ENCODE measurements around the gene CYFIP2.

DNA sequence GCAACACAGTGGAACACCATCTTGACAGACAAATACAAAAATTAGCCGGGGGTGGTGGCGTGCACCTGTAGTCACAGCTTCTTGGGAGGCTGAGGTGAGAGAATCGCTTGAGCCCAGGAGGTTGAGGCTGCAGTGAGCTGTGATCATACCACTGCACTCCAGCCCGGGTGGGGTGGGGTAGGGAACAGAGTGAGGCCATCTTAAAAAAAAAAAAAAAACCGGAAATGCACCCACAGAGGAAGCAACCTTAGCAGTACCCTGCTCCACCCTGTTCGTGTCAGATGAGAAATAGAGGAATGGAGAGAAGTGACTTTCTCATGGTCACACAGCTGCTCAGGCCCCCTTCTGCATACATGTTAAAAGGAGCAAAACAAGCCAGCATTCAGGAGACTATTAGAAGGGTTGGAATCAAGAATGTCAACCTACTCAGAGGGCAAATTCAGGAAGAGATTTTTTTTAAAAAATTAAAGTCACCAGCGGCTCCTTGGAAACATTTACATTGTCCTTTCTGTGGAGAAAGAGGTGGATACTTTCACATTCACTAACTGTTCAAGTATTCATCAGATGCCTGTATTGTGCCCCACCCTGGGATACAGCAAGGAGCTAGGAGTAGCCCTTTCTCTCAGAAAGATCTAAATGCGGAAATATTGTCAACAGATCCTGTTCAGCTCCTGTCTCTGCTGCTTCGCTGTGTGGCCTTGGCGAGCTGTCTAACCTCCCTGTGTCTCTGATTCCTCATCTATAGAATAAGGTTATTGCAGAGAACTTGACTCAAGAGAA lies 41.0 kb downstream of the CYFIP2 start:
- TF ChIP-seq, protein P1, sequence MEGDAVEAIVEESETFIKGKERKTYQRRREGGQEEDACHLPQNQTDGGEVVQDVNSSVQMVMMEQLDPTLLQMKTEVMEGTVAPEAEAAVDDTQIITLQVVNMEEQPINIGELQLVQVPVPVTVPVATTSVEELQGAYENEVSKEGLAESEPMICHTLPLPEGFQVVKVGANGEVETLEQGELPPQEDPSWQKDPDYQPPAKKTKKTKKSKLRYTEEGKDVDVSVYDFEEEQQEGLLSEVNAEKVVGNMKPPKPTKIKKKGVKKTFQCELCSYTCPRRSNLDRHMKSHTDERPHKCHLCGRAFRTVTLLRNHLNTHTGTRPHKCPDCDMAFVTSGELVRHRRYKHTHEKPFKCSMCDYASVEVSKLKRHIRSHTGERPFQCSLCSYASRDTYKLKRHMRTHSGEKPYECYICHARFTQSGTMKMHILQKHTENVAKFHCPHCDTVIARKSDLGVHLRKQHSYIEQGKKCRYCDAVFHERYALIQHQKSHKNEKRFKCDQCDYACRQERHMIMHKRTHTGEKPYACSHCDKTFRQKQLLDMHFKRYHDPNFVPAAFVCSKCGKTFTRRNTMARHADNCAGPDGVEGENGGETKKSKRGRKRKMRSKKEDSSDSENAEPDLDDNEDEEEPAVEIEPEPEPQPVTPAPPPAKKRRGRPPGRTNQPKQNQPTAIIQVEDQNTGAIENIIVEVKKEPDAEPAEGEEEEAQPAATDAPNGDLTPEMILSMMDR (IDR thresholded peaks at IDR 0.05): no peak
- no peak for TF ChIP-seq POLR2A (IDR thresholded peaks at IDR 0.05)
- TF ChIP-seq POLR2AphosphoS5 (IDR thresholded peaks at IDR 0.05): no peak

Measured in prostate gland (tissue), 2 donors.